NCI-H748 (cell line): ENCODE data around the gene HIP1.
A peak's percentile ranks its signal among the peaks of the same experiment; 100 is the strongest.
"Not testable (repeated sequence)": the region's sequence is repeated elsewhere in the genome, so short reads cannot be mapped to it uniquely, and the experiment has no call there.

Source experiments
- DNase-seq: peaks from one replicate; lab custom pipeline; 2025; ENCODE audit not compliant: unreplicated experiment; lab: John Stamatoyannopoulos, UW

Gene HIP1

DNA sequence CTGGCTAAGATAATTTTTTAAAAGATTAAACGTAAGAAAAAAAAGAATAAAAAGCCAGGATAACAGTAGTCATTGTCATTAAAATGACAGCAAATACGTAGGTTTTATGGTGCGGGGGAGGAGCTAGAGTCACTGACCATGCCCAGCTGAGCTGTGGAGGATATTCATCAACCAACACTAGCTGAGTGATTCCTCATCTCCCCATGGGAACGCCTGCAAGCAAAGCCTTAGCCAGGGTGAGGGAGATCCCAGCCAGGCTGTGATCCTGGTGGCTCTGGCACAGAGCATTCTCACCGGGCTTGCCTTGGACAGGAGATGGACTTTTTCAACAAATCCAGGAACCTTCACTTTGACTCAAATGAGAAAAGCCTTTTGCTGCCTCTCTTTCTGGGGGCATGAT lies 94.2 kb downstream of the HIP1 start:
- no peak for DNase-seq

DNA sequence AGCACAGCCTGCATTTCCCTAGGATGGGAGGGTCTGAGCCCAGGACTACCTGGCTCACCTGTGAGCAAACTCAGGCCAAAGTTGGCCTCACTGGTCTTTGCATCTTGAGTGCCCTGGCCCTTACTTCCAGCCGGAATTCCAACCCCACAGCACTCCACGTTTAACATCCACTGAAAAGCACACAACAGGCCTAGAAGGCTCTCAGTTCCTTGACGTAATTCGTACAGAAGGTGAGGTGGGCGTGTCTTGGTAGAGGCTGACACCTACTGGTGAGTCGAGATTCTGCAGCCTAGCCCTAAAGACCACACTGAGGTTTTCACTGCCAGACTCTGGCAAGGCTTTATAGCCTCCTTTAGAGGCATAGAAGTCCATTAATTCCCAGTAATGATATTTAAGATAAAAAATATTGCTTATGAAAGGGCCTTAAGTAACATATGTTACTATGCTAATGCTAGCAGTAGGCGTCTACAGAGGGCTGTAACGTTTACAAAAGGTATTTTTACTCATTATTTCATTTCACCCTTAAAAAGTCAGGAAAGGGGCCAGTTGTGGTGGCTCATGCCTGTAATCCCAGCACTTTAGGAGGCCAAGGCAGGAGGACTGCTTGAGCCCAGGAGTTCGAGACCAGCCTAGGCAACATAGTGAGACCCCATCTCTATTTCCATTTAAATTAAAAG lies 95.8 kb downstream of the HIP1 start:
- DNase-seq, result peak; percentile 71

GRCh38 chr7:75640201-75640600 lies 98.5 kb downstream of the HIP1 start:
- DNase-seq, result no peak

DNA sequence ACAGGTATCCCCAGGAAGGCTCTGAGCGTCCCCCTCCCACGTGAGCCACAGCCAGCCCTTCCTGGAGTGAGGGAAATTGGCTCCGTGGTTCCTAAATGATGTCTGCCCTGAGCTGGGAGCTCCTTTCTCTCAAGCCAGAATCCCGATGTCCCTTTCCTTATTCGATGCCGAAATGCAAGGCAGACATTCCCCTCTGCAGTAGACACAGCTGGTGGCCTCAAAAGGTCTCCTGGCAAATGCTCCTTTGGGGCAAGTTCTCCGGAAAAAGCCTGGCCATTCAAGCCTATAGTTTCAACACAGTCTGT lies 98.9 kb downstream of the HIP1 start:
- DNase-seq, result peak; percentile 45

GRCh38 chr7:75639071-75639885 lies 99.5 kb downstream of the HIP1 start:
- peak; percentile 59 for DNase-seq

GRCh38 chr7:75638594-75639070 lies 100.1 kb downstream of the HIP1 start:
- peak; percentile 70 for DNase-seq

DNA sequence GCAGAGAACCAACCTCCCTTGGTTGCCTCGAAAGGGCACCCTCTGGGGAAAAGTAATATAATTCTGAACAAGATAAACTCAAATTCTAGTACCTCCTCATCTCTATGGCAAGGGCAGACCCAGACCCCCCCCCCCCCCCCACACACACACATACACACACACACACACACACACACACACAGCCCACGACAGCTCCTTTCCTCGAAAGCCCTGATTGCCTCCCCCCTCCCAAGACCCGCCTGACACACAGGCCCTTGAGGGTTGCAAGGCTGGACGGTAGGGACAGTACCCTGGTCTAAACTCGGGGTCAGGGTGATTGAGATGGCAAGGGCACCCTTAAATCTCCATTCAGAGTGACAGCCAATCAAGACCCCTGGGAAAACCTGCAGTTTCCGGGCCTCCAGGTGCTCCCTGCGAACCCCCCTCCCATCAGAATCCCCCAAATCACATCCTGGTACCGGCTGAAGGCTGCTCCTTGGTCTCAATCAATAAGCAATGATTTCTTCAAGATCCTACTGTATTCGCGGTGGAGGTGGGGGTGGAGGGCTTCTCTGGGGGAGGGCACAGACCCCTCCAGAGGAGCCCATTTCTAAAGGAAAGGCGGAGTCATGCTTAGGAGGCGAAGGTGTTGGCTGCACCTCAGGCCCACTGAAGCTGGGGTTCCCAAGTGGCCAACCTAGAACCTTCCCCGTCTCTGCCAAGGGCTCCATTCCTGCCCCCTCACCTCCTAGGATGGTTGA lies 100.7 kb downstream of the HIP1 start:
- no peak for DNase-seq

DNA sequence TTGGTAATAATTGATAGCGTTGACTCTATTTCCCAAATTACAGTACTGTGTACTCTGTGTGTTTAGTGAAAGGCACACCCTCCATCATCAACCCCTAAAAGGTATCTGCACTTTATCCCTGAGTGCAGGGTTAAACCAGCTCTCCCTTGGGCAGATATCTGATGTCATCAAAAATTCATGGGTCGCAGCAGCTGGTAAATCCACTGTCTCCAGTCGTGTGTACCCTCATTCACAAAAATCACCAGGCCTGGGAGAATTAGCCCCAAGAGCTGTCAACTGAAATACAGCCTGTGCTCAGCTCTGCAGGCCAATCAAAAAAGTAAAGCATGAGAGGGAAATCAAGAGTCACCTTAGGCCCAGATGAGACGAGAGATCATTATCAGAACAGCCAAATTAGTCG lies 103.7 kb downstream of the HIP1 start:
- peak; percentile 12 for DNase-seq

- DNase-seq, result not testable (repeated sequence)
Observed at GRCh38 chr7:75632587-75632986, 106.2 kb downstream of the HIP1 start.

GRCh38 chr7:75631711-75632110 lies 107.0 kb downstream of the HIP1 start:
- no peak for DNase-seq

GRCh38 chr7:75630549-75630948 lies 108.2 kb downstream of the HIP1 start:
- no peak for DNase-seq

DNA sequence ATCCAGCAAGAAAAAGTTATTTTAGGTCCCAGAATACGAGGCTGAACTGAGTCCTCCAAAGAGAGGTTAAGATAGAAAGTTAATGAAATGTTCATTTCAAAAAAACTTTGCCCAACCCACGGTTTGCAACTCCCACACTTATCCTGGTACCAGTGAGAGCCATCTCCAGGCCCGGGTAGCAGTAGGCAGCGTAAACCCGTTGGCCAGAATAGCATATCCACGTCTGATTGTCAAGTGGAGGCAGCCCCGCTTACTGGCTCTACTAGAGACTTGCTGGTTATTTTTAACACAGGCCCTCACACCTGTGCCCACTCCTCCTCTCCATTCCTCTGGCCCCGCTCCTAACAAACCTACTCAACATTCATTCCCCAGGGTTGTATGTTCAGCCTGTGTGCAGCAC lies 109.7 kb downstream of the HIP1 start:
- no peak for DNase-seq

- DNase-seq, result no peak
Observed at GRCh38 chr7:75628055-75628454, 110.7 kb downstream of the HIP1 start.

DNA sequence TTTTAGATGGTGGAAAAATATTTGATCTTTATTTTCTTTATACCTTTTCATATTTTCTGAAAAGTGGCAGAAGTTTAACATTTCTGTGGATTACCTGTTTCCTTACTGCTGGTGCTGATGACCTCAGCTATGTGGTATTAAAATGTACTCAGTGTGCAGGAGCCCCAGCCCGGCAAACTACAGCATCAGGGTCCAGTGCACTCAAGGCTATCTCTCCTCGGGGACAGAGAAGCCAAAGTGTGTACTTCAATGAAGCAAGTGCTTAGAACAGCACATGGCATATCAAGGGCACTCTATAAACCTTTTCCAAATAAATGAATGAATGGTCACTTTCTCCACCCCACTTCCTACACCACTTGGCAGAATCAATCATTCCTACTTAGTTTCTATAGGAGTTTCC lies 111.8 kb downstream of the HIP1 start:
- DNase-seq, result no peak

GRCh38 chr7:75625868-75626267 lies 112.9 kb downstream of the HIP1 start:
- no peak for DNase-seq

- no peak for DNase-seq
Observed at GRCh38 chr7:75624134-75624832, 114.5 kb downstream of the HIP1 start.

- DNase-seq, result no peak
Observed at GRCh38 chr7:75623390-75624133, 115.2 kb downstream of the HIP1 start.

GRCh38 chr7:75621124-75621523 lies 117.6 kb downstream of the HIP1 start:
- DNase-seq, result no peak

DNA sequence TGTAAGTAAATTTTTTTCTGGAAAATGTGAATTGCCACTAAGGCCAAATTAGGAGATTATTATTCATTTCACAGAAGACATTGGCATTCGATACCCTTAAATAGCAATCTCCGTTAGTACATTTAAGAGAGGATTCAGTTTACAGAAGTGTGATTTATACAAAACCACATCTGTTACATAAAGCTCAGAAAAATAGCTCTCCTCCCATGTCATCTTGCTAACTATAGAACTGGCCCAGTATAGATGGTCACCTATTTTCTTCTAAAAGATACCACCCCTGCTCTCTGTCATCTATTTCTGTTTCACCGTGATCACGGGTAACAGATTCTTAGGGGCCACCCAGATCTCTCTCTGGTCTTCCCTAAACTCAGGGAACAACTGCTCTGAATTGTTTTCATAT lies 119.1 kb downstream of the HIP1 start:
- no peak for DNase-seq

- no peak for DNase-seq
Observed at GRCh38 chr7:75617634-75618234, 121.0 kb downstream of the HIP1 start.
